HFFc6 (cell line): Measurements from ENCODE around the gene PLD1. TPM values are rescaled to one million over a fixed set of nuclear protein-coding genes. Genes with fewer than 3 reads are reported as not detected.

Source experiments
- DNase-seq: peaks from one replicate; pipeline ENCODE4 v3.0.0-alpha.2; 2018
- H3K27ac Mint-ChIP-seq: 2 replicates; pipeline ENCODE4 v1.8.0; 2020; ENCODE audit warnings: mild to moderate bottlenecking, mixed read lengths
- H3K27me3 Mint-ChIP-seq: 2 replicates; pipeline ENCODE4 v1.8.0; 2021; ENCODE audit warnings: mild to moderate bottlenecking, moderate library complexity, mixed read lengths; ENCODE audit not compliant: insufficient read depth
- H3K36me3 Mint-ChIP-seq: 2 replicates; pipeline ENCODE4 v1.8.0; 2021; ENCODE audit warnings: low read depth, mixed read lengths
- H3K4me1 Mint-ChIP-seq: 2 replicates; pipeline ENCODE4 v1.8.0; 2020; ENCODE audit warnings: low read depth, mixed read lengths
- H3K4me3 Mint-ChIP-seq: 2 replicates; pipeline ENCODE4 v1.8.0; 2020; ENCODE audit warnings: mild to moderate bottlenecking, moderate library complexity, mixed read lengths
- H3K9me3 Mint-ChIP-seq: 2 replicates; pipeline ENCODE4 v1.8.0; 2020; ENCODE audit warnings: mild to moderate bottlenecking, mixed read lengths
- CTCF ChIP-seq: fragments of 200-600 bp; sonication (generic); IDR thresholded peaks from 2 replicates; pipeline ENCODE4 v1.5.0; 2021; ENCODE audit warnings: antibody characterized with exemption, mild to moderate bottlenecking
- total RNA-seq, 6 experiments: library from RNA; stranded (reverse); fragmentation: NEBNext Ultra II Directional; extraction: Animal tissue kit (Norgen Biotek cat#: 25700); gene quantifications; 2 replicates in 1 of 6; 3 replicates in 5 of 6; pipeline ENCODE4 v1.2.3, GENCODE V29; 2021

The PLD1 gene
- total RNA-seq, 6 experiments from 2014 or later: 4.1 to 6.0 (median 5.3) TPM

- H3K4me1 Mint-ChIP-seq: no peaks in the 10 kb centered on the region
- no peak for DNase-seq
- H3K9me3 Mint-ChIP-seq: no peaks in the 10 kb centered on the region
- H3K4me3 Mint-ChIP-seq: no peak overlapping the region
- H3K27ac Mint-ChIP-seq: no peak overlapping the region
- TF ChIP-seq CTCF: no peak
- no peaks in the 10 kb centered on the region for H3K36me3 Mint-ChIP-seq
- no peaks in the 10 kb centered on the region for H3K27me3 Mint-ChIP-seq
Measured at GRCh38 chr3:171778493-171778892, 31.8 kb downstream of the PLD1 start.

GRCh38 chr3:171777596-171777995 lies 32.7 kb downstream of the PLD1 start:
- H3K36me3 Mint-ChIP-seq: no peaks in the 10 kb centered on the region
- no peak overlapping the region for H3K4me3 Mint-ChIP-seq
- no peak for DNase-seq
- H3K27ac Mint-ChIP-seq: no peak overlapping the region
- no peaks in the 10 kb centered on the region for H3K27me3 Mint-ChIP-seq
- no peak for TF ChIP-seq CTCF
- H3K4me1 Mint-ChIP-seq: peaks cover 2% of the 10 kb centered on the region
- no peaks in the 10 kb centered on the region for H3K9me3 Mint-ChIP-seq

- H3K4me1 Mint-ChIP-seq: peaks cover 8% of the 10 kb centered on the region
- H3K9me3 Mint-ChIP-seq: no peaks in the 10 kb centered on the region
- no peak overlapping the region for H3K27ac Mint-ChIP-seq
- no peaks in the 10 kb centered on the region for H3K27me3 Mint-ChIP-seq
- H3K4me3 Mint-ChIP-seq: no peak overlapping the region
- no peaks in the 10 kb centered on the region for H3K36me3 Mint-ChIP-seq
- no peak for TF ChIP-seq CTCF
- DNase-seq: no peak
Measured at GRCh38 chr3:171776839-171777583, 33.3 kb downstream of the PLD1 start.

- Mint-ChIP-seq H3K36me3 (no peaks in the 10 kb centered on the region), H3K27me3 (no peaks in the 10 kb centered on the region), H3K9me3 (no peaks in the 10 kb centered on the region), H3K4me3 (no peak overlapping the region), H3K4me1 (peaks cover 14% of the 10 kb centered on the region), H3K27ac (no peak overlapping the region)
- TF ChIP-seq CTCF: no peak
- DNase-seq: no peak
Measured at GRCh38 chr3:171776411-171776810, 33.9 kb downstream of the PLD1 start.

GRCh38 chr3:171775943-171776342 lies 34.3 kb downstream of the PLD1 start:
- no peak overlapping the region for H3K4me3 Mint-ChIP-seq
- DNase-seq: no peak
- no peak for TF ChIP-seq CTCF
- no peak overlapping the region for H3K27ac Mint-ChIP-seq
- no peaks in the 10 kb centered on the region for H3K36me3 Mint-ChIP-seq
- peaks cover 18% of the 10 kb centered on the region for H3K4me1 Mint-ChIP-seq
- H3K9me3 Mint-ChIP-seq: no peaks in the 10 kb centered on the region
- no peaks in the 10 kb centered on the region for H3K27me3 Mint-ChIP-seq
